Heart left ventricle (tissue), 16 donors: ENCODE results near the gene MAGIX. TPM values are rescaled to one million over a fixed set of nuclear protein-coding genes. Genes with fewer than 3 reads are reported as not detected.

Experiments used
- ATAC-seq, 4 donors: fragments of 200-7000 bp; cut with Tn5 transposase; one replicate each; pipeline ENCODE4 v1.9.1; 2020 to 2022; ENCODE audit warnings: moderate library complexity in 4 of 4, mild to moderate bottlenecking in 3 of 4, moderate number of reproducible peaks in 1 of 4
- DNase-seq, 5 donors: peaks; one replicate each; pipeline ENCODE4 v3.0.0-alpha.2; 2020
- H3K27ac ChIP-seq, 12 donors: fragments of 200-600 bp; sonication (generic) in 4 of 12; one replicate each; pipeline versions ENCODE4 v1.5.0 to v1.8.0; 2016 to 2022; ENCODE audit warnings: mild to moderate bottlenecking in 2 of 12
- H3K27me3 ChIP-seq, 9 donors: fragments of 200-600 bp; sonication (generic) in 2 of 9; one replicate each; pipeline versions ENCODE4 v1.5.1 to v1.8.0; 2016 to 2022; ENCODE audit warnings: mild to moderate bottlenecking in 3 of 9
- H3K36me3 ChIP-seq, 9 donors: fragments of 200-600 bp; sonication (generic) in 2 of 9; one replicate each; pipeline versions ENCODE4 v1.5.0 to v1.8.0; 2018 to 2022; ENCODE audit warnings: mild to moderate bottlenecking in 2 of 9
- H3K4me1 ChIP-seq, 12 donors: fragments of 200-600 bp; sonication (generic) in 4 of 12; one replicate each; pipeline versions ENCODE4 v1.5.0 to v1.8.0; 2016 to 2022; ENCODE audit warnings: mild to moderate bottlenecking in 3 of 12
- H3K4me3 ChIP-seq, 12 donors: fragments of 200-600 bp; sonication (generic) in 4 of 12; one replicate each; pipeline versions ENCODE4 v1.5.0 to v1.8.0; 2017 to 2022; ENCODE audit warnings: mild to moderate bottlenecking in 9 of 12, moderate library complexity in 4 of 12
- H3K9me3 ChIP-seq, 12 donors: fragments of 200-600 bp; sonication (generic) in 4 of 12; one replicate each; pipeline versions ENCODE4 v1.5.0 to v1.8.0; 2016 to 2022; ENCODE audit warnings: mild to moderate bottlenecking in 1 of 12
- CTCF ChIP-seq, 12 donors: fragments of 200-600 bp; sonication (generic) in 4 of 12; IDR thresholded peaks; one replicate each; pipeline versions ENCODE4 v1.5.0 to v1.8.0; 2018 to 2022; ENCODE audit warnings: antibody characterized with exemption in 12 of 12, mild to moderate bottlenecking in 5 of 12
- POLR2A ChIP-seq, 2 donors: fragments of 450-650 bp; IDR thresholded peaks; one replicate each; pipeline ENCODE4 v1.6.1; 2017; ENCODE audit warnings: antibody characterized with exemption in 2 of 2, mild to moderate bottlenecking in 2 of 2, moderate library complexity in 2 of 2
- WGBS, 4 donors: extraction: QIAGEN DNeasy Blood & Tissue Kit in 2 of 4; methylation state at CpG; one replicate each; pipeline versions ENCODE4 v1.1.5 to v1.1.7; 2013 to 2018; 5-methylcytosine and 5-hydroxymethylcytosine counted together
- intact Hi-C, 10 donors: fragments of 100-400 bp; cut with DNase I; formaldehyde crosslinking; loops; one replicate each; pipeline versions ENCODE4 v1.11.1 to v1.14.2; 2022
- polyA plus RNA-seq, 2 donors: library from polyadenylated mRNA; stranded (reverse); fragments of 200-250 nt; gene quantifications; one replicate each; pipeline ENCODE4 v1.2.3, GENCODE V29; 2013
- total RNA-seq, 9 donors: library from RNA; depleted of rRNA in 2 of 9; stranded (reverse); fragments of >200 nt in 2 of 9; fragmentation: NEBNext Ultra II Directional in 3 of 9; extraction: Animal tissue kit (Norgen Biotek cat#: 25700) in 3 of 9; gene quantifications; one replicate each; pipeline versions ENCODE4 v1.1.0 to v1.2.4, GENCODE V29; 2016 to 2023
- donor health status: ischemic (EF 13 %, LVEDD 7.1; RV severe dilation, severe dysfunction).
- donor health status: healthy with polysubstance abuse.
- donor health status: DM: no; HTN: yes; CAD: no.
- donor health status: DM: no; HTN: no; CAD: no.
- donor health status: ischemic (EF 25% LVEDD 6.9; RV normal size, moderate dysfunction).
- donor health status: ischemic (EF 25% LVEDD 5.7; RV mildly dilated, moderate dysfunction).
- donor health status: healthy.
- donor health status: DM: yes; HTN: yes; CAD: no.
- donor health status: ischemic (EF 35%, LVEDD 5.7; RV mildly dilated, moderate dysfunction).
- donor health status: nonischemic (EF 11% LVEDD 7.7; RV severe dilation, severe dysfunction).
- donor health status: DM: yes; HTN: yes; CAD: no.
- donor health status: PGD.
- donor health status: ischemic (EF 29% LVEDD 5.4; RV normal size, mild dysfunction).
- donor health status: nonischemic (EF 23%, LVEDD 6.1; RV moderate dilation, normal function).

The MAGIX gene
- total and polyA plus RNA-seq, 11 donors, result 2.6 to 7.1 (median 3.3) TPM

GRCh38 chrX:49187526-49187925, 25.0 kb downstream of the MAGIX start:
- no peak for TF ChIP-seq POLR2A (IDR thresholded peaks at IDR 0.05)
- no peak for TF ChIP-seq CTCF (IDR thresholded peaks at IDR 0.05)
- DNase-seq (no peak), ATAC-seq (no peak)
- peak overlapping the region in 1 of 12 donors; percentile 84 for H3K27ac ChIP-seq
- 72 to 81% (median 74%) methylated on average over 10 of the region's 10 CpGs for WGBS, 4 donors
- H3K9me3 ChIP-seq, result no peaks in the 10 kb centered on the region
- no peak overlapping the region for H3K4me3 ChIP-seq
- H3K27me3 ChIP-seq, result no peaks in the 10 kb centered on the region
- peaks cover 0 to 27% (median 7%) of the 10 kb centered on the region in 12 donors for H3K4me1 ChIP-seq
- H3K36me3 ChIP-seq, result peaks cover 0 to 10% (median 7%) of the 10 kb centered on the region in 9 donors
- intact Hi-C loops, result loop anchor here in 1 of 10 donors (2.0 kb wide), 1 partner anchor 21 kb away; no protein-coding TSS in a partner anchor

GRCh38 chrX:49188468-49189076, 26.0 kb downstream of the MAGIX start:
- Histone ChIP-seq H3K4me3 (no peak overlapping the region), H3K4me1 (peaks cover 0 to 27% (median 7%) of the 10 kb centered on the region in 12 donors), H3K9me3 (no peaks in the 10 kb centered on the region), H3K36me3 (peaks cover 0 to under 1% (median 0%) of the 10 kb centered on the region in 9 donors), H3K27ac (no peak overlapping the region), H3K27me3 (no peaks in the 10 kb centered on the region)
- intact Hi-C loops, result no loop called here
- no peak for TF ChIP-seq POLR2A (IDR thresholded peaks at IDR 0.05)
- TF ChIP-seq CTCF (IDR thresholded peaks at IDR 0.05), result no peak
- 66 to 71% (median 69%) methylated on average over 8 of the region's 8 CpGs for WGBS, 4 donors
- ATAC-seq (no peak), DNase-seq (no peak)

- H3K27ac ChIP-seq, result peak overlapping the region in 11 of 12 donors; percentile 78 to 92 (median 86)
- TF ChIP-seq POLR2A (IDR thresholded peaks at IDR 0.05) (no peak), CTCF (IDR thresholded peaks at IDR 0.05) (no peak)
- intact Hi-C loops, result loop anchor here in 4 of 10 donors (5.0 to 10.0 kb wide), 4 partner anchors 75 to 735 kb away; partner anchors contain the start of genes PPP1R3F (in 2 of the 4), CLCN5 (in 1 of the 4) and FOXP3 (in 1 of the 4)
These were observed 27.0 kb downstream of the MAGIX start for GRCh38 chrX:49189606-49190005.

GRCh38 chrX:49190821-49191573, 28.4 kb downstream of the MAGIX start:
- ATAC-seq (peak; percentile 90 to 93 (median 92)), DNase-seq (peak; percentile 91 to 94 (median 94))
- no peaks in the 10 kb centered on the region for H3K27me3 ChIP-seq
- no peaks in the 10 kb centered on the region for H3K36me3 ChIP-seq
- peaks cover 0 to 14% (median 2%) of the 10 kb centered on the region in 12 donors for H3K4me1 ChIP-seq
- H3K9me3 ChIP-seq, result no peaks in the 10 kb centered on the region
- peak overlapping the region; percentile 57 to 96 (median 72) for H3K4me3 ChIP-seq
- WGBS, 4 donors, result 0 to 45% (median 20%) methylated on average over 32 of the region's 32 CpGs
- peak overlapping the region; percentile 78 to 92 (median 88) for H3K27ac ChIP-seq
- TF ChIP-seq CTCF (IDR thresholded peaks at IDR 0.05) (no peak), POLR2A (IDR thresholded peaks at IDR 0.05) (peak in 1 of 2 donors; percentile 89)
- intact Hi-C loops, result loop anchor here in 4 of 10 donors (5.0 to 10.0 kb wide), 4 partner anchors 74 to 734 kb away; partner anchors contain the start of genes PPP1R3F (in 2 of the 4), CLCN5 (in 1 of the 4) and FOXP3 (in 1 of the 4)

More at GRCh38 chrX:49189606-49190005, 27.0 kb downstream of the MAGIX start:
- DNase-seq (no peak), ATAC-seq (no peak)
- no peaks in the 10 kb centered on the region for H3K9me3 ChIP-seq
- peak overlapping the region in 4 of 12 donors; percentile 48 to 70 (median 57) for H3K4me3 ChIP-seq
- 78 to 87% (median 80%) methylated on average over 6 of the region's 6 CpGs for WGBS, 4 donors
- H3K27me3 ChIP-seq, result no peaks in the 10 kb centered on the region
- peaks cover 0 to 23% (median 6%) of the 10 kb centered on the region in 12 donors for H3K4me1 ChIP-seq
- H3K36me3 ChIP-seq, result no peaks in the 10 kb centered on the region
